Sigmoid colon (tissue), 4 donors: Measurements from ENCODE around the gene USP50.

Experiments used
- CTCF ChIP-seq, 4 experiments: fragments of 450-650 bp in 3 of 4; fragments of 200-600 bp in 1 of 4; IDR thresholded peaks; one replicate each; pipeline ENCODE4 v1.5.1; 2016 to 2019; ENCODE audit warnings: antibody characterized with exemption in 4 of 4, mild to moderate bottlenecking in 3 of 4, moderate library complexity in 2 of 4
- POLR2A ChIP-seq, 2 donors: fragments of 450-650 bp; IDR thresholded peaks; one replicate each; pipeline ENCODE4 v1.6.1; 2016; ENCODE audit warnings: antibody characterized with exemption in 2 of 2, mild to moderate bottlenecking in 2 of 2, moderate library complexity in 2 of 2
- POLR2AphosphoS5 ChIP-seq, 4 donors: sonication (generic); formaldehyde crosslinking; IDR thresholded peaks; one replicate each; pipeline ENCODE4 v1.6.1; 2017; ENCODE audit warnings: antibody characterized with exemption in 4 of 4

- TF ChIP-seq CTCF (IDR thresholded peaks at IDR 0.05) = no peak
- TF ChIP-seq POLR2A (IDR thresholded peaks at IDR 0.05) = no peak
- no peak for TF ChIP-seq POLR2AphosphoS5 (IDR thresholded peaks at IDR 0.05)
Observed at GRCh38 chr15:50496692-50497091, 49.8 kb downstream of the USP50 start.
